CD4-positive, alpha-beta T cell treated with Interleukin-12 subunit alpha and Interleukin-12 subunit beta, for 1 hour (primary cell): ENCODE results near the gene CSMD2.

Experiments
- DNase-seq: peaks from one replicate; pipeline ENCODE4 v3.0.0-alpha.2; 2020

The CSMD2 gene

GRCh38 chr1:33949570-33949969, 215.5 kb downstream of the CSMD2 start:
- DNase-seq = no peak

GRCh38 chr1:33948291-33948690, 216.7 kb downstream of the CSMD2 start:
- DNase-seq = no peak

GRCh38 chr1:33946836-33947235, 218.2 kb downstream of the CSMD2 start:
- DNase-seq = no peak

GRCh38 chr1:33944846-33945245, 220.2 kb downstream of the CSMD2 start:
- no peak for DNase-seq

GRCh38 chr1:33943978-33944377, 221.1 kb downstream of the CSMD2 start:
- no peak for DNase-seq

- DNase-seq = no peak
Observed at GRCh38 chr1:33932871-33933270, 232.2 kb downstream of the CSMD2 start.

- DNase-seq = no peak
Observed at GRCh38 chr1:33931111-33931475, 233.9 kb downstream of the CSMD2 start.

- DNase-seq = no peak
Observed at GRCh38 chr1:33930346-33931110, 234.5 kb downstream of the CSMD2 start.

- no peak for DNase-seq
Observed at GRCh38 chr1:33928251-33928650, 236.8 kb downstream of the CSMD2 start.

GRCh38 chr1:33927721-33928120, 237.3 kb downstream of the CSMD2 start:
- DNase-seq = no peak

GRCh38 chr1:33925586-33925985, 239.4 kb downstream of the CSMD2 start:
- no peak for DNase-seq

GRCh38 chr1:33921281-33921680, 243.7 kb downstream of the CSMD2 start:
- no peak for DNase-seq

- DNase-seq = no peak
Observed at GRCh38 chr1:33918368-33918767, 246.7 kb downstream of the CSMD2 start.

GRCh38 chr1:33916786-33917185, 248.2 kb downstream of the CSMD2 start:
- no peak for DNase-seq

GRCh38 chr1:33914531-33914930, 250.5 kb downstream of the CSMD2 start:
- DNase-seq = no peak

GRCh38 chr1:33908324-33908956, 256.6 kb downstream of the CSMD2 start:
- DNase-seq = no peak

GRCh38 chr1:33906156-33906555, 258.9 kb downstream of the CSMD2 start:
- no peak for DNase-seq

GRCh38 chr1:33905241-33905640, 259.8 kb downstream of the CSMD2 start:
- no peak for DNase-seq

- DNase-seq = no peak
Observed at GRCh38 chr1:33903210-33903589, 261.8 kb downstream of the CSMD2 start.

- DNase-seq = no peak
Observed at GRCh38 chr1:33902486-33903209, 262.4 kb downstream of the CSMD2 start.

- DNase-seq = no peak
Observed at GRCh38 chr1:33899746-33900145, 265.3 kb downstream of the CSMD2 start.

- no peak for DNase-seq
Observed at GRCh38 chr1:33898881-33899280, 266.1 kb downstream of the CSMD2 start.

- no peak for DNase-seq
Observed at GRCh38 chr1:33898406-33898805, 266.6 kb downstream of the CSMD2 start.

GRCh38 chr1:33897092-33897725, 267.8 kb downstream of the CSMD2 start:
- DNase-seq = no peak
